Endometrial microvascular endothelial cells (primary cell): ENCODE results near the gene LRRK1. TPM values are rescaled to one million over a fixed set of nuclear protein-coding genes. Genes with fewer than 3 reads are reported as not detected.

Source experiments
- in situ Hi-C: cut with HindIII; loops from 2 replicates; pipeline ENCODE4 v1.10.0; 2017; ENCODE audit warnings: low sequenced_read_pairs, low pct_unique_long_range_greater_than_20kb; ENCODE audit errors: inconsistent ontology term
- total RNA-seq: library from RNA; depleted of rRNA; stranded (reverse); fragments of >200 nt; gene quantifications from one replicate; pipeline ENCODE4 v1.2.3, GENCODE V29; 2015; ENCODE audit errors: inconsistent ontology term

LRRK1 gene
- total RNA-seq, 1 donor from 2014 or later, result 8.4 TPM

DNA sequence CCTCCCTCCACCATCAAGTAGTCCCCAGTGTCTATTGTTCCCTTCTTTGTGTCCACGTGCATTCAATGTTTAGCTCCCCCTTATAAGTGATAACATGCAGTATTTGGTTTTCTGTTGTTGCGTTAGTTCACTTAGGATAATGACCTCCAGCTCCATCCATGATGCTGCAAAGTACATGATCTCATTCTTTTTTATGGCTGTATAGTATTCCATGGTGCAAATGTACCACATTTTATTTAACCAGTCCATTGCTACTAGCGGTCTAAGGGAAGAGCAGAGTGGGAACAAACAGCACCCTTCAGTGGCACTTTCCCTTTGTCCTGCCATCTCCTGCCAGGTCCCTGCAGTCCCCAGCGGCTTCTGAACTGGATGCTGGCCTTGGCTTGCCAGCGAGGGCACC is 69.1 kb downstream of the LRRK1 start:
- in situ Hi-C loops, result no loop called here

DNA sequence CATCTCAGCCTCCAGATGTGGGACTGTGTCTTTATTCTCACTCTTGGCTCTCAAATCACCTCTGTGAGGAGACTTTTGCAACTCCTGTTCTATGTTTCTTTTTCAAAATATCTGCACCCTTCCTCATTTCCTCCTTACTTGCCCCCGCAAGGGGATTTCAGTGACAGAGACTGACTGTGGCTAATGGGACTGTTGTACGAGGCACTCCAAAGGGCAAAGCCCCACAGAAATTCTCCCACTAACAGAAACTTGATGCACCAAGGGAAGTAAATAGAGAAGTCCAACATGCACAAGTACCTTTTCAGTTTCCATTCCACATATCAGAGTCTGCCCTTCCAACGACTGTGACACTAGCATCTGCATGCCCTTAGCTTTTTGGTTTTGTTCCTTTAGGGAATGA is 69.7 kb downstream of the LRRK1 start:
- in situ Hi-C loops, result no loop called here

DNA sequence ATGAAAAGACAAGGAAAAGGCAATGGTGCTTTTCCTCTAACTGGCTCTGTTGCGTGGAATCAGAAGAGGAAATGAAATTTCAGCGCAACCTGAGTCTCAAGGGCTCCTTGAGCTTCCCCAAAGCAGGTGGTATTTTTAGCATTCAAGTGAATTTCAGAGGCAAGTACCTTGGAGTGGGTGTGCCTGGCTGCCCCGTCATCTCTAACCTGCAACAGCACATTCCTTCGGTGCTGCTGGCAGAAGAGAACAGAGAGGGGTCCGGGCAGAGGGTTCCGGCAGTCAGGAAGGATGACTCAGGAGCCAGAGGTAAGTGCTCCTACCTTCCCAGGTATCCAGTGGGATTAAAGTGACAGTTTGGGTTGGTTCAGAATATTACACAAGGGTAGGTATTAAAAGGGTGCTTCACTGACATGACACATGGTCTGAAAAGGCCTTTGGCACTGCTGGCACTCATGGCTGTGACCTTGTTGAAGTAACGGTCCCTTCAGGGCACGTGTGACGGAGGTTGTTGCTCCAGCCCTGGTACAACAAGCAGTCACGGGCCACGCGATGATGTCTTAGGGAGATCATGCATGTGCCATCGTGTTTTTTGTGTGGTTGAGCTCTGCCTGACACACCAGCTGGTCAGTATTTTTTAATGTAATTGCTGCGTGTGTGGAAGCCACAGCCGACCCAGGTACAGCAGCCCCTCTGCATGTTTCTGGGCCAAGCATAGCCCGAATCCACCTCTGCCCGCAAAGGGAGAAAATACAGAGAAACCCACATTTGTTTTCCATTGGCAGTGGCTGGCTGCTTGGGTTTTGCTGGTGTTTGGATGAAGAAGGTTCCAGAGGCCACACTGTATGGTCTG is 75.7 kb downstream of the LRRK1 start:
- in situ Hi-C loops, result no loop called here

DNA sequence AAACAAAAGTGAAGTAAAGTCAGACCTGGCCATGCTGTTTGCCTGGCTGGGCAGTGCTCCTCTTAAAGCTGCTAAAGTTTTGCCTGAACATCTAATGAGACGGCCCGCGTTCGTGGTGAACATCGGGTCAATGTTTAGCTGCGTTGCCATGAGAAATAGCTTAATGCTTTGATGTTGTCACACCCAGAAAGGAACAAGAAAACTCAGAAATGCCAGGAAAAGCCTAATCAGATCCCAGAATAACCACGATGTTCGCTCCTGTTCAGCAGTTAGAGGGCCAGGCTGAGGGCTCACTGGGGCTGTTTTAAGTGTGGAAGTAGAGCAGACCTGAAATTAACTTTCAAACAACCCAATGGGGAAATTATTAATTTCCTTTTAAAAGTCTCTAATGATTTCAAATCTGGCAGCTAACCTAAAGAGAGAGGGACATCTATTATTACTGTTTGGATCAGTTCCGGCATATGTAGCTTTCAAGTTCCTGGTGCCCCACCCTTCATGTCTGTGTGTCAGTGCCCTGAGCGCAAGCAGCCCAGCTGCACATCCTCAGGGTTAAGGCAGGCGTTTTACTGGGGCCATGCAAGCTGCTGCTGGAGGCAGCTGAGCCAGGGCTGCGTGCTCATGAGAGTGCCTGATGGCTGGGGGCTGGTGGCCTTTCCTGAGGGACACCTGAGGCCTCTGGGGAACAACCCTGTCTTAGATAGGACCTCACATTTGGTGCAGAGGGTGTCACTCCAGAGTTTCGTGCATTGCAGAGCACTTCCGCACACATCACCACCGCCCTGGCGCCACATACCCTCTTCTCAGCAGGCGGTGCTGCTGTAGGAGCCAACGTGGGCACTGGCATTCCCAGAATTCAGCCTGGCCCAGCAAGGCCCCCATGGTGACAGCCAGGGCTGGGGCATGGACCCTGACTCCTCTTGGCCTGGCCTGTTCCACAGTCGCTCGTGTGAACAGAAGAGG is 76.6 kb downstream of the LRRK1 start:
- in situ Hi-C loops, result no loop called here

DNA sequence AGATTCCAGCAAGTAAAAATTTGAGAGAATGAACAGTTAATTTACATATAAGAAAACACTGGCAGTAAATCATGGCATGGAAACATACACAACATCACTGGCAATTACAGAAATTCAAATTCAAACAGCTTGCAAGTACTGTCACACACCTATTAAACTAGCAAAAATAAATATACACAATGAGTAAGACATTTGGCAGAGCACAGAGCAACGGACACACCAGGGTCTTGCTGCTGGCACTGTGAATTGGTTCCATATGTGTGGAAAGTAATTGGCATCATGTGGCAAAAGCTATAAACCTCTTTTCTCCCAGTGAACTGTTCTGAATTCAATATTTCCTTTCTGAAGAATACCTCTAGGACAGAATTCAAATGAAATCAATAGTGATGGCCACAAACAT is 78.3 kb downstream of the LRRK1 start:
- in situ Hi-C loops, result no loop called here

DNA sequence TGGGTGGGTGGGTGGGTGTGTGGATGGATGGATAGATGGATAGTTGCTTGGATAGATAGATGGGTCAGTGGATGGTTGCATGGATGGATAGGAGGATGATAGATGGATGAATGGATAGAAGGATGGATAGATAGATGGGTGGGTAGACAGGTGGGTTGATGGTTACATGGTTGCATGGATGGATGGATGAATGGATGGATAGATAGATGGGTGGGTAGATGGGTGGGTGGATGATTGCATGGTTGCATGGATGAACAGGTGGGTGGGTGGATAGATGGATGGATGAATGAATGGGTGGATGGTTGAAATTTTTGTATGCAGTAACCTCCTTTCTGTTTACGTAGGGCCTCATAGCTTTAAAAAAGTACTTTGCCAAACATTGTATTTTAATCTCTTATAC is 79.5 kb downstream of the LRRK1 start:
- in situ Hi-C loops, result no loop called here

DNA sequence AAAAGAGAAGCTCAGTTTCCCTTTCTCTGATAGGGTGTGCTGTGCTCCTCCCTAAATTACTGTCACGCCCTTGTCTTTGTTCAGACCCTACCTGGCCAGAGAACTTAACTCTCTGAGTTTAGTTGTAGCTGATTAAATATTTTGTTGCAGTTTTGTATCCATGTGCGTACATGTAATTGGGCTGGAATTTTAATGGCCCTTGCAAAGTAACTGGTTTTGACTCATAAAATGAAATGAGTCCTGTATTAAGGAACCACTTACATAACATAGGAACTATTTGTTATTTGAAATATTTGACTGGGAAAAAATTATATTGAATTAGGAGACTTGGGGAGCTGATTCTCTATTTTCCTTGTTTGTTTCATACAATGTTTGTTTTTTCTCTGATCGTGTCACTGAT is 80.2 kb downstream of the LRRK1 start:
- in situ Hi-C loops, result no loop called here

DNA sequence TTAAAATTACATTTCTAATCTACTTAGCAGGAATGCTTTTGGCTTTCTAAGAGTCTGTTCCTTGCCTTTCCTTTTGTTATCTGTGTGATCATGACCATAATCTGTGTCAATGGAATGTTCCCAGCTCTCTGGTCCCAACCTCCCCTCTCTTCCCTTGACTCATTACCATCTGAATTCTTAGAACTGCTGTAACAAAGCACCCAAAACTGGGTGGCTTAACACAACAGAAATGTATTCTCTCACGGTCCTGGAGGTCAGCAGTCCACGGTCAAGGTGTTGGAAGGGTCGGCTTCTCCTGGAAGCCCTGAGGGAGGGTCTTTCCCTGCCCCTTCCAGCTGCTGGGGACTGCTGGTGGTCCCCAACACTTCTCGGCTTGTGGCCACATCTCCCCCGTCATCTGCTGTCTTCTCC is 81.1 kb downstream of the LRRK1 start:
- in situ Hi-C loops, result no loop called here

DNA sequence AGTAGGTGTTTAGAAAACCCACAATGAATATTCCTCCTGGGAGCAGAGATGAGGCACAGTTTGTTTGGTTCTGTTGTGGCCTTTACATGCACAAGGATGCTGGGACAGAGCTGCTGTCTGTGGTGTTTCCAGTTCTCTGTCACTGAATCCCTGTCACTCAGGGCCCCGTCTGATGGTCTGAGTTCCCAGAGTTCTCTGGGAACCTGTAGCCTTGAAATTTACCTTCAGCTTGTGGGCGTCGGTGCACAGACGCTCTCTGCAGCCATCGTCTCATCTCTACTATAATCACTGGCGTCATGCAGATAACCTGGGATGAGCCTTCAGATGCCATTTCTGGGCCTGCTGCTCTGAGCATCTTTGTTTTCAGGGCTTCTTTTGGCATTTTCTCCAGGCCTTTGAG is 81.9 kb downstream of the LRRK1 start:
- in situ Hi-C loops, result no loop called here

DNA sequence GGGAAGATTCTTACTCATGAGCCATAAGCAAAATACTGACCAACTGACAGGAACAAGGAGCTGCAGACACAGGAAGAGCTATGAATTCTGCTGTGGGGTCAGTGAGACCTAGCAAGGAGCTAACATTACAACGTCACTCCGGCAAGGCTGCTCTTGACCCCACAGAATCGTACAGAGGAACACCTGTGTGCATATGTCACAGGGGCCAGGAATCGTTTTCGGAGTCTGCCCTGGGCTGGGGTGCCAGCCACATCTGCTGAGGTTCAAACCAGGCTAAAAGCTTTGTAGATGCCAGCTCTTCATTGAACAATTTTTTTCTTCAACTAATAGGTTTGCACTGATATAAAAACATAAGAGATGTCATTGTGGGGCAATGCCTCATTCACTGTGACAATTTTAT is 82.6 kb downstream of the LRRK1 start:
- in situ Hi-C loops, result no loop called here

DNA sequence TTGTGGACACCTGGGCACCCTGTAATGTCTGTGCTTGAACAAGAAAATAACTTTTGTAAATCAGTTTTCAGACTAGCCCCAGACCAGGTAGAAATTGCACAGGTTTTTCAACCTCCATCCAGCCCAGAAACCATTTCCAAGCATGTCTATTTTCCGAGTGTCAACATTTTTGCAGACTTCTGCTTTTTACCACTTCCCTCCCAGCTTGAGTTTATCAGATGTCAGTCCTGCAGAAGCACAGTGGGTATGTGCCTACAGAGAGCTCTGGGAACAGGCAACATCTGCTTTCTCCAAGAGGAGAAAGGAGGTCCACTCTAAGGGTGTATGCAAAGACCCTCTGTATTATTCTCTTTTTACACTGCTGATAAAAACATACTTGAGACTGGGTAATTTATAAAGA is 83.9 kb downstream of the LRRK1 start:
- in situ Hi-C loops, result no loop called here

DNA sequence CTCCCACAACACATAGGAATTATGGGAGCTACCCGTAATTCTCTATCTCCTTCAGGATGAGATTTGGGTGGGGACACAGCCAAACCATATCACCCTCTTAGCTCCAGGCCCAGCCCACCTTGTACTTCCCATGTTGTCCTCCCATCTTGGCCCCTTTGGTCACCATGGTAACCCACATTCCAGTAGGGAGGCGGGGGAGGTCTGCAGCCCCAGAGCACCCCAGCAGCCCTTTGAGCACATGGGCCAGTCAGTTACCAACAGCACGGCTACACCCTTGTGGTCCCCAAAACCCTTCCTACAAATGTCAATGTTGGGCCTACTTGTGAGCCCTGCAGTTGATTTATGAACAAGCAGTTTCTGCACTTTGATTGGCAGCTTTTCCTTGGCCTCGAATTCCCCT is 84.5 kb downstream of the LRRK1 start:
- in situ Hi-C loops, result no loop called here

DNA sequence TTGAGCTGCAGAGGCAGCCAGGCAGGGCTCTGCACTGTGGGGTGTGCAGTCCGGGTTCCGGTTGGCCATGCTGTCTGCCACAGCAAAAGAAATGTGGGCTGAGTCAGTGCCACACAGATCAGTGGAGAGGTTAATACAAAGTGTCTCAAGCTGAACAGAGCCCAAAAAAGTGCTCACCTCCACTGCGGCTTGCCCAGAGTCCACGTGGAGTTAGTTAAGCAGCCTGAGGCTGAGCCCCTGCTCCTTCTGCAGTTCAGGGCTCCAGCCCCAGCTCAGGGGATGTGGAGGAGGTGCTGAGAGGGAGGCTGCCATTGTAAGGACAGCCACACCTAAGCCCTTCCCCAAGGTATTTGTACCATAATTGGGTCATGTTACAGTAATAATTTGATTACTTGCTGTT is 85.3 kb downstream of the LRRK1 start:
- in situ Hi-C loops, result no loop called here

DNA sequence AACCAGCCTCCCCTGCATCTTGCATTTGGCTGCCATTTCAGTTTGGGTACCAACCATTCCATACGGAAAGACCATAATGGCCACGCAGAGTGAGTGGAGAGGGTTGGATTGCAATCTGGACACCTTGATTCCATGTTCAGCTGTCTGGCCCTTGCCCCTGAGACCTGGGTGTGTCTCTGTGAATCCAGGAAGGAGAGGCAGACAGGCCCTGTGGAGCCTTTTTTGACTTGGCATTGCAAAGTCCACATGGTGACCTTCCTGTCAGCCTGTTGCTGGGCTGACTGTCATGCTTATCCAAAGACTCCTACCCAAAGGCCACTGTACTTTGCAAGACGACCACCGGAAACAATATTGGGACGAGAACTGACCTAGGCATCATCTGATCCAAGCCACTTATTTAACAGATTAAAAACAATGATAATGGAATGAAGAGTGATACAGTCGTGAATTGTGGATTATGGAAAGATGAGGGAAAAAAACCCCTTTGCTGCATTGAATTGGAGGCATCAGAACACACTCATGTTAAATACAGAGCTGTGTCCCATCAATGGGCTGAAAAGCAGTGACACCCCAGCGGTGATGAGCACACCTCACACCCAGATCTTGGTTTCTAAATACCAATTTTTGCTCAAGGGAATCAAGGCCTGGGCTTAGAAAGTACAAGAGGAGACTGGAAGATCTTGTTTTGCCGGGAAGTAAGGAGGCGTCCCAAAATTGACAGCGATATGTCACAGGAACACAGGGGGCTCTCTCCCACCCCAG is 86.0 kb downstream of the LRRK1 start:
- in situ Hi-C loops, result no loop called here

DNA sequence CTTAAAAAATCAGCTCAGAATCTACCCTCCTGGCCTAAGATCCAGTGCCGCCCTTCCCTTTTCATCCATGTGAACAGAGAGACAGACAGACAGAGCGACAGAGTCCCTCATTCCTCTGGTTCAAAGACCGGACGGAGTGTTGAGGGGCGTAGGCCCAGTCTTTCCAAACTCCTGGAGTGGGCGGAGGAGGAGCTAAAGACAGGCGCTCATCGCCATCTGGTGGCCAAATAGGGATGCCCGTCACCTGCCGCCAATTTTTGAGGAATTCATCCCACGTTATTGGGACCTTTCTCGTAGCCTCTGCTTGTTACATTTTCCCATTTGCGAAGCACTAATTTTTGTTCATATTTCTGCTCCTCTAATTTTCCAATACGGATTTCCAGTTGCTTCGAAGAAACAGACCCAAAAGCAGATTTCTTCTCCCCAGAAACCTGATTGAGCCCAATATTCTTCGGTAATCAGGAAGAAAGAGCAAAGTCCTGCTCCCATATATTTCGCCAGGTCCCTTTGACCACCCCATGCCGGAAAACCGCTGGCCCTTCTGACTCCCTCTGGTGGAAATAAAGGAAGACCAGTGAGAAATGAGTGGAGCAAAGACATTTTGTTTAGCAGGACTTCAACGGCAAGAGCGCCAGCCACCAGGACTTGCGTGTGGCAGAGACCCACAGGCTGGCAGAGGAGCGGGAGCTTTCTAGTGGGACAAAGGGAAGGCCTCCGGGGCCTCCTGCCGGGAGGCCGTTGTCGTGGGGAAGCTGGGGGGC is 88.0 kb downstream of the LRRK1 start:
- in situ Hi-C loops, result no loop called here

DNA sequence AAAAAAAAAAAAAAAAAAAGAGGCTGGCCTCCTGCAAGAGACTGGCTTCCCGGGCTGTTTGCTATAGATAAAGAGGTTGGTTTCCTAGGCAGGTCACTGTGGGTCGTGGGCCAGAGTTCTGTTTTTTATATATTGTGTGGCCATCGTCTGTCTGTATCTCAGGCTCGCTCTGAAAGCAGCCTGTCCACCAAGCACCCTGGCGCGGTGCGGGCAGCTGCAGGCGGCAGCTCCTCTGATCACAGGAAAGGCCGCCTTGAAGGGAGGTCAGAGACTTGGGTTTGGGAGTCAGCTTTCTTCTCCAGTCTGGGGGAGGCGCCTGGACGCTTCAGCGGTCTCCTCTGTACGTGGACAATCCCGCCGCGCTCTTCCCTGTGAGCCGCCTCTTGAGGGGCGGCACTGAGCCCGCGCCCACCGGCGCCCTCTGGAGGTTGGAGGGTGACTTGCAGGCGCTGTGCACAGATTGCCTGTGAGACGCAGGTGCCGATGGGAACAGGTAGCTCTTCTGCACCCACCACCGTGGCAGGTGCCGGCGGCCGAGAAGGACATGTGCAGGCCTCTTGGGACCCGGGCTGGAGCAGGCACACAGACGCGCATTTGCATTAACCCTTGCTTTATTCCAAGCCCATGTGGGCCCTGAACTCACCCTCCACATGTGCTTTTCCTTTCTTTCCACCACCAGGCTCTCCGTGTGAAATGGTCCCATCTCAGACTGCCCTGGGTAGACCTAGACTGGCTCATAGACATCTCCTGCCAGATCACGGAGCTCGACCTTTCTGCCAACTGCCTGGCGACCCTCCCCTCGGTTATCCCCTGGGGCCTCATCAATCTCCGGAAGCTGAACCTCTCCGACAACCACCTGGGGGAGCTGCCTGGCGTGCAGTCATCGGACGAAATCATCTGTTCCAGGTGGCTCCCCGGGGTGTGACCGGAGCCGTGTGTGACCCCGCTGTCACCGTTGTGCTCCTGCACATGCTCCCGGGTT is 89.3 kb downstream of the LRRK1 start:
- in situ Hi-C loops, result no loop called here

DNA sequence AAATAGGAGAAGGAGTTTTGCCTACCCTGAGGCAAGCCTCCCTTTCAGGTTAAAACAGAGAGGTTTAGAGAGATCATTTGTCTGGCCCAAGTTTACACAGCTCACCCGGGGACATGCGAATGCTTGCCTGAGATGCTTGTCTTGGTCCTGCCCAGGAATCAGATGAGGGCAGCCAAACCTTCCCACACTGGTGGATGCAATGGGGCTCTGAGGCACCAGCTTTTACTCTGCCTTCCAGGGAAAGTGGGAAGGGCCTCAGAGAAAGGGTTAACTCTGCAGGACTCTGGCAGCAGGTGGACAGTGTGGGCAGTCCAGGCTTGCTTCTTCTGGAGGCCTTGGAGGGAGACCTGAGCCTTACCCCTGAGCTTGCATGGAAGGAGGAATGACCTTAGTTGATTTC is 90.0 kb downstream of the LRRK1 start:
- in situ Hi-C loops, result no loop called here

DNA sequence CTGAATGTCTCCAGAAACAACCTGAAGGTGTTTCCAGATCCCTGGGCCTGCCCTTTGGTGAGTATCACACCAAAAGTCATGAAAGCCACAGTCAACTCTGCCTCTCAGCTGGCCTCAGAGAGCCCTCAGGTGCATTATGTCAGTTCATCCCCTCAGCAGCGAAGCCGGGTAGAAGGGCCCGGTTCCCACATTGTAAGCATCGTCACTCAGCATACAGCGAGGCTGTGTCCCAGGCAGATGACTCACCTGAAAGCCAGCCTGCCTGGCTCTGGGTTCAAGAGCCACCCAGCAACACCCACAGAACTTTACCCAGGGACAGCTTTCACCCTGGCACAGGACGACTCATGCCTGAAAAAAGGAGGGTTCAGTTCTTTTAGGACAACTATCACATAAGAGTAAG is 91.6 kb downstream of the LRRK1 start:
- in situ Hi-C loops, result no loop called here
